Gastrocnemius medialis (tissue), 4 donors: Measurements from ENCODE around the gene BNIP2. TPM values are rescaled to one million over a fixed set of nuclear protein-coding genes. Genes with fewer than 3 reads are reported as not detected.

Experiments
- ATAC-seq, 2 donors: fragments of 150-250 bp; one replicate each; pipeline ENCODE4 v1.9.1; 2016
- DNase-seq, 2 donors: peaks; one replicate each; pipeline ENCODE4 v3.0.0-alpha.2; 2019
- H3K27ac ChIP-seq, 4 donors: fragments of 200-600 bp; sonication (generic); 1 replicate in 1 of 4; 2 replicates in 3 of 4; pipeline ENCODE4 v1.5.1; 2016 to 2018; ENCODE audit warnings: mild to moderate bottlenecking in 2 of 4, moderate library complexity in 1 of 4
- H3K27me3 ChIP-seq, 3 donors: fragments of 200-600 bp; sonication (generic) in 2 of 3; 1 replicate in 1 of 3; 2 replicates in 2 of 3; pipeline versions ENCODE4 v1.5.1 to v1.6.0; 2016 to 2019; ENCODE audit warnings: mild to moderate bottlenecking in 1 of 3, moderate library complexity in 1 of 3
- H3K36me3 ChIP-seq, 2 donors: fragments of 200-600 bp; sonication (generic) in 1 of 2; one replicate each; pipeline ENCODE4 v1.5.1; 2017 to 2018
- H3K4me1 ChIP-seq, 2 donors: fragments of 200-600 bp; sonication (generic) in 1 of 2; one replicate each; pipeline ENCODE4 v1.5.1; 2016 to 2017; ENCODE audit warnings: mild to moderate bottlenecking in 2 of 2
- H3K4me3 ChIP-seq, 4 donors: fragments of 200-600 bp; sonication (generic) in 3 of 4; 1 replicate in 1 of 4; 2 replicates in 3 of 4; pipeline ENCODE4 v1.5.1; 2016 to 2019; ENCODE audit warnings: mild to moderate bottlenecking in 2 of 4
- H3K9me3 ChIP-seq, 3 donors: fragments of 200-600 bp; sonication (generic) in 2 of 3; 1 replicate in 1 of 3; 2 replicates in 2 of 3; pipeline ENCODE4 v1.5.1; 2016 to 2019
- CTCF ChIP-seq, 5 experiments: fragments of 450-650 bp in 3 of 5; fragments of 200-600 bp in 2 of 5; sonication (generic) in 2 of 5; IDR thresholded peaks in 4 of 5; conservative IDR thresholded peaks in 1 of 5; 1 replicate in 4 of 5; 2 replicates in 1 of 5; pipeline ENCODE4 v1.5.1; 2016 to 2019; ENCODE audit warnings: antibody characterized with exemption in 5 of 5, mild to moderate bottlenecking in 3 of 5, moderate library complexity in 3 of 5
- POLR2A ChIP-seq, 2 donors: fragments of 450-650 bp; IDR thresholded peaks; one replicate each; pipeline ENCODE4 v1.6.1; 2017; ENCODE audit warnings: antibody characterized with exemption in 2 of 2, mild to moderate bottlenecking in 2 of 2, moderate library complexity in 2 of 2
- in situ Hi-C, 4 donors: fragments of 200-750 bp; cut with MboI; loops; one replicate each; pipeline versions ENCODE4 v1.15.0 to v1.8.0; 2017; ENCODE audit warnings: low sequenced_read_pairs in 4 of 4
- intact Hi-C: fragments of 100-400 bp; cut with DNase I; formaldehyde crosslinking; loops from one replicate; pipeline ENCODE4 v1.15.1; 2023; ENCODE audit warnings: low total_unique reads
- total RNA-seq, 4 donors: library from RNA; depleted of rRNA; stranded (reverse); fragments of >200 nt; gene quantifications; one replicate each; pipeline versions ENCODE4 v1.1.0 to v1.2.3, GENCODE V29; 2016

The BNIP2 gene
- total RNA-seq, result 100 to 1,000 TPM; 120 to 147 (median 137) TPM

DNA sequence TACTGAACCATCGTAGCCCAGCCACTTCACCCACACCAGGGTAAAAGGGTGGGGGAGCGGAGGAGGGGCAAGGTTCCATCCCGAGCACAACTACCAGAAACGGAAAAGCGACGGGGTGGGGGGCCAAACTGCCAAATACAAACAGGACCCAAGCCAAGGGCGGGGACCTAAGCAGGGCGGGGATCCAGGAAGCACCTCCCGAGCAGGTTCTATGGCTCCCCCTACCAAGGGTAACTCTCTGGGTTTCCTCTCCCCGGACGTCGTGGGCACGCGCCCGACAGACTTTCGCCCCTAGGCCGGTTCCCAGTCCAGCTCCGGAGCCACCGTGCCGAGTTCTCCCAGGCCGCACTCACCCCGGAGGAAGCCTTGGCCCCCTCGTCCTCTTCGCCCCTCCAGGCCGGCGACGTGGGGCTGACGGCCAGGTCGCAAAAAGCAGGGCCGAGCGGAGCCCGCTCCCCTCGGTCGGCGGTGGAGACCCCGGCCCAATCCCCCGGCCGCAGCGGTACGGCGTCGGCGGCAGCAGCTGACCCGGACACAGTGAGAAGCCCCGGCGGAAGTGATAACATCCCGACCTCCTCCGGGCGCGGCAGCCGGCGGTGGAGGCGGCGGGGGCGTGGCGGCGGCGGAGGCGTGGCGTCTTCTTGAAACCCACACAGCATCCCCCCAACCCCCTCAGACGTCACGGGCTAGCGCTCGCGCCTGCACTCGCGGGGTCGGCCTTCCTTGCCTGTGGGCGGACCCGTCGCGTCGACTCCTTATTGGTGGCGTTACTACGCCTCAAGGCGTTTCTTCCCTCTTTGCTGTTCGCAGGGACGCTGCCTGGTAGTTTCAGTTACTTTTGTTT, at the start of gene BNIP2:
BNIP2 (minus strand) TSS at position 539 of the 844 bp plus-strand sequence. CDS start 6,863 bp downstream, outside the sequence.
- ATAC-seq (peak; percentile 94 to 95), DNase-seq (peak; percentile 98 to 99)
- H3K9me3 ChIP-seq, result no peaks in the 10 kb centered on the region
- in situ Hi-C loops, result loop anchor here in 1 of 4 donors (25.0 kb wide), 1 partner anchor 773 kb away; no protein-coding TSS in a partner anchor
- intact Hi-C loops, result loop anchor here (1.0 kb wide), 2 partner anchors 32 to 438 kb away; partner anchors contain the start of gene GTF2A2
- peak; percentile 93 to 96 for TF ChIP-seq POLR2A (IDR thresholded peaks at IDR 0.05)
- TF ChIP-seq CTCF (IDR thresholded peaks at IDR 0.05 in 4 of 5, conservative IDR thresholded peaks at IDR 0.05 in 1 of 5), result no peak
- no peaks in the 10 kb centered on the region for H3K36me3 ChIP-seq
- H3K27me3 ChIP-seq, result no peaks in the 10 kb centered on the region
- peaks cover 38 to 53% of the 10 kb centered on the region in 2 donors for H3K4me1 ChIP-seq
- peak within 1 kb of the TSS; percentile 96 to 100 (median 98) for H3K27ac ChIP-seq
- peak within 1 kb of the TSS; percentile 87 to 99 (median 98) for H3K4me3 ChIP-seq

- in situ Hi-C loops, result loop anchor here in 2 of 4 donors (25.0 kb wide), 2 partner anchors 449 to 574 kb away; no protein-coding TSS in a partner anchor
- Histone ChIP-seq H3K36me3 (no peaks in the 10 kb centered on the region), H3K27ac (no peak overlapping the region), H3K9me3 (no peaks in the 10 kb centered on the region), H3K4me3 (no peak overlapping the region), H3K27me3 (no peaks in the 10 kb centered on the region), H3K4me1 (no peaks in the 10 kb centered on the region)
- TF ChIP-seq POLR2A (IDR thresholded peaks at IDR 0.05) (no peak), CTCF (IDR thresholded peaks at IDR 0.05 in 4 of 5, conservative IDR thresholded peaks at IDR 0.05 in 1 of 5) (no peak)
- no peak for ATAC-seq
- intact Hi-C loops, result no loop called here
- DNase-seq, result no peak
These were observed 49.6 kb upstream of the BNIP2 start for GRCh38 chr15:59738676-59739075.

DNA sequence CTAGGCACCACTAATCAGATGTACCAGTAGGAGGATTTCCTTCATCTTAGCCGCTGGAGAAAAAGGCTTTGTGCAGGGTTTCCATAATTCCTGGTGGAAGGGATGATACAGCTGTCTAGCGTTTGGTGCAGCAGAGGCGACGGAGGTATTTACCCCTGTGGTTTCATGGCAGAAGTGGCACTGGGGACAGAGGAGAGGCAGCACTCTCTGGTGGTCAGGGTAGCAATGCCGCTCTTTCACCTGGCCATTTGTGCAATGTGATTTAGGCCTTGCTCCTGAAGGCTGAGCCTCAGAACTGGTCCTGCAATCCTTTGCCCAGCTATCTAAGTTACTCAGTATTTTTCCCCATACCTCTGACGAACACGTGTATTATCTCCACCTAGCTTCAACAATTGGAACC, 47.1 kb upstream of the BNIP2 start:
- Histone ChIP-seq H3K9me3 (no peaks in the 10 kb centered on the region), H3K36me3 (no peaks in the 10 kb centered on the region), H3K4me1 (no peaks in the 10 kb centered on the region), H3K27ac (no peak overlapping the region), H3K27me3 (no peaks in the 10 kb centered on the region), H3K4me3 (no peak overlapping the region)
- TF ChIP-seq POLR2A (IDR thresholded peaks at IDR 0.05), result no peak
- no peak for TF ChIP-seq CTCF (IDR thresholded peaks at IDR 0.05 in 4 of 5, conservative IDR thresholded peaks at IDR 0.05 in 1 of 5)
- DNase-seq (no peak), ATAC-seq (no peak)
- intact Hi-C loops, result no loop called here
- in situ Hi-C loops, result loop anchor here in 2 of 4 donors (25.0 kb wide), 2 partner anchors 451 to 576 kb away; no protein-coding TSS in a partner anchor

DNA sequence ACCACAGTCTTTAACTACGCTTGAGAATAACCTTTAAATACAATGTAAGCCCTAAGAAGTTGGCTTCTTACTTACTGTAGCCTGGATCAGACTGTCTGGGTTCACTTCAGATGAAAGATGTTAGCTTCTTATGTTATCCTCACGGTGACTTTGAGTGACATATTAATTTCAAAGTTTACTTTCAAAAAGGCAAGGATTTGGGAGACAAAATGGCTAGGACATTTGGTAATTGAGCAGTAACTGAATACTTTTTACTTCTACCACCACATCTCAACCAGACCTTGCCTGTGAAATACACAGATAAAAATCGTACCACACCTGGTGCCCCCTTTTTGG, 36.0 kb upstream of the BNIP2 start:
- no peaks in the 10 kb centered on the region for H3K27me3 ChIP-seq
- in situ Hi-C loops, result loop anchor here in 3 of 4 donors (10.0 to 25.0 kb wide), 3 partner anchors 462 to 600 kb away; no protein-coding TSS in a partner anchor
- no peak for TF ChIP-seq POLR2A (IDR thresholded peaks at IDR 0.05)
- TF ChIP-seq CTCF (IDR thresholded peaks at IDR 0.05 in 4 of 5, conservative IDR thresholded peaks at IDR 0.05 in 1 of 5), result peak in 1 of 5 experiments; percentile 5

More for the DNA sequence above, 36.0 kb upstream of the BNIP2 start:
- Histone ChIP-seq H3K9me3 (no peaks in the 10 kb centered on the region), H3K36me3 (no peaks in the 10 kb centered on the region), H3K4me1 (peaks cover 3 to 11% of the 10 kb centered on the region in 2 donors), H3K4me3 (no peak overlapping the region), H3K27ac (peak overlapping the region; percentile 44 to 71 (median 59))
- no peak for ATAC-seq
- no peak for DNase-seq
- intact Hi-C loops, result loop anchor here (1.0 to 10.0 kb wide), 2 partner anchors 34 to 600 kb away; no protein-coding TSS in a partner anchor
